AG09319 (cell line): ENCODE measurements around the gene IFITM2.
"Not testable (repeated sequence)": the region's sequence is repeated elsewhere in the genome, so short reads cannot be mapped to it uniquely, and the experiment has no call there.

Experiments
- DNase-seq: peaks from one replicate; pipeline ENCODE4 v3.0.0-alpha.2; 2010; ENCODE audit warnings: low read depth; ENCODE audit errors: extremely low read depth
- TF ChIP-seq, protein P1 (sequence below): IDR thresholded peaks from 2 replicates; pipeline ENCODE4 v1.5.1; 2011; ENCODE audit warnings: low read depth, mild to moderate bottlenecking, inconsistent platforms, low read length, moderate library complexity

Gene IFITM2

DNA sequence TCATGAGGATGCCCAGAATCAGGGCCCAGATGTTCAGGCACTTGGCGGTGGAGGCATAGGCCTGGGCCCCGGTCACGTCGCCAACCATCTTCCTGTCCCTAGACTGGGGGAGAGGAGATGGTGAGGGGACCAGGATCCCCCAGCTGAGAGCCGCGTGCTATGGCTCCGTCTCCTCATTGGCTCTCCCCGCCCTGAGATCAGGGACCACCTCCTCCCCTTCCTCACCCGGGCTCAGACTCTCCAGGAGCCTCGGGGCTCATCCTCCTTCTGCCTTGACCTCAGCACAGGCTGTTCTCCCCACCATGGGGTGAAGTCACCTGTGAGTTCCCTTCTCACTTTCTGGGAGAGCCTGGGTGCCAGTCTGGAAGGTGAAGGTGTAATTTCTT, 12.3 kb downstream of the IFITM2 start:
- not testable (repeated sequence) for DNase-seq

DNA sequence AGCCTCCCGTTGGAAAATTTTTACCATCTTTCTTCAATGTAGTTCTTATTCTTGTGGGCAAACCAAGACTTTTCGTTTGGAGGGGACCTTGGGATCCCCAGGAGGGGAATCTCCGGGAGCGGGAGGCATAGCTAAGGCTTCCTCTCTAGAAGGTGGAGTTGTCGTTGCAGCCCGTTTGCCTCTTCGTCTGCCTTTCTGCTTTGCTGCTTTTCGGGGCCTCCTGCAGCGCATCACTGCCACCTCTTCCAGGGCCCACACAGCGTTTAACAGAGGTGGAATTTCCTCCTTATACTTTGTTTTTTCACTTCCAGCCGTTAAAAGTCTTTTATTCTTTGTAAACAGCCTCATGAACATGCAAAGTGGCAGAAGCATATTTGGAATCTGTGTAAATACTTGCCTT, 16.5 kb downstream of the IFITM2 start:
- DNase-seq = no peak
- TF ChIP-seq, protein P1, sequence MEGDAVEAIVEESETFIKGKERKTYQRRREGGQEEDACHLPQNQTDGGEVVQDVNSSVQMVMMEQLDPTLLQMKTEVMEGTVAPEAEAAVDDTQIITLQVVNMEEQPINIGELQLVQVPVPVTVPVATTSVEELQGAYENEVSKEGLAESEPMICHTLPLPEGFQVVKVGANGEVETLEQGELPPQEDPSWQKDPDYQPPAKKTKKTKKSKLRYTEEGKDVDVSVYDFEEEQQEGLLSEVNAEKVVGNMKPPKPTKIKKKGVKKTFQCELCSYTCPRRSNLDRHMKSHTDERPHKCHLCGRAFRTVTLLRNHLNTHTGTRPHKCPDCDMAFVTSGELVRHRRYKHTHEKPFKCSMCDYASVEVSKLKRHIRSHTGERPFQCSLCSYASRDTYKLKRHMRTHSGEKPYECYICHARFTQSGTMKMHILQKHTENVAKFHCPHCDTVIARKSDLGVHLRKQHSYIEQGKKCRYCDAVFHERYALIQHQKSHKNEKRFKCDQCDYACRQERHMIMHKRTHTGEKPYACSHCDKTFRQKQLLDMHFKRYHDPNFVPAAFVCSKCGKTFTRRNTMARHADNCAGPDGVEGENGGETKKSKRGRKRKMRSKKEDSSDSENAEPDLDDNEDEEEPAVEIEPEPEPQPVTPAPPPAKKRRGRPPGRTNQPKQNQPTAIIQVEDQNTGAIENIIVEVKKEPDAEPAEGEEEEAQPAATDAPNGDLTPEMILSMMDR = no peak

DNA sequence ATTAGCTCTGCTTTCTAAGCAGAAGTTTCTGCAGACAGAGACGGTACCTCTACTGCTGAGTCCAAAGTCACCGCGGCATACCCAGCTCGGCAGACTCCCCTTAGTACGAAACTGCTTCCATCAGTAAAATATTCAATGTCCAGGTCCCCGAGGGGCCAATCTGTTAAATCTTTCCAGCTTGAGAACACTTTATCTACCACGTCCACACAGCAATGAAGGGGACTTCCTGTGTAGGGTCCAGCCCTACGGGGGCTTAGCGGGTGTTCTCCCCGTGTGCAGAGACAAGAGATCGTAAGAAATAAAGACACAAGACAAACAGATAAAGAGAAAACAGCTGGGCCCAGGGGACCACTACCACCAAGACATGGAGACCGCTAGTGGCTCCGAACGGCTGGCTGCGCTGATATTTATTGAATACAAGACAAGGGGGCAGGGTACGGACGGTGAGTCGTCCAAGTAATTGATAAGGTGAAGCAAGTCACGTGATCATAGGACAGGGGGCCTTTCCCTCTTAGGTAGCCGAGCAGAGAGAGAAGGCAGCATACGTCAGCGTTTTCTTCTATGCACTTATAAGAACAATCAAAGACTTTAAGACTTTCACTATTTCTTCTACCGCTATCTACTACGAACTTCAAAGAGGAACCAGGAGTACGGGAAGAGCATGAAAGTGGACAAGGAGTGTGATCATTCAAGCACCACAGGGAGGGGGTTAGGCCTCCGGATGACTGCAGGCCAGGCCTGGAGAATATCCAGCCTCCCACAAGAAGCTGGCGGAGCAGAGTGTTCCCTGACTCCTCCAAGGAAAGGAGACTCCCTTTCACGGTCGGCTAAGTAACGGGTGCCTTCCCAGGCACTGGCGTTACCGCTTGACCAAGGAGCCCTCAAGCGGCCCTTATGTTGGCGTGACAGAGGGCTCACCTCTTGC, 17.2 kb downstream of the IFITM2 start:
- not testable (repeated sequence) for DNase-seq

DNA sequence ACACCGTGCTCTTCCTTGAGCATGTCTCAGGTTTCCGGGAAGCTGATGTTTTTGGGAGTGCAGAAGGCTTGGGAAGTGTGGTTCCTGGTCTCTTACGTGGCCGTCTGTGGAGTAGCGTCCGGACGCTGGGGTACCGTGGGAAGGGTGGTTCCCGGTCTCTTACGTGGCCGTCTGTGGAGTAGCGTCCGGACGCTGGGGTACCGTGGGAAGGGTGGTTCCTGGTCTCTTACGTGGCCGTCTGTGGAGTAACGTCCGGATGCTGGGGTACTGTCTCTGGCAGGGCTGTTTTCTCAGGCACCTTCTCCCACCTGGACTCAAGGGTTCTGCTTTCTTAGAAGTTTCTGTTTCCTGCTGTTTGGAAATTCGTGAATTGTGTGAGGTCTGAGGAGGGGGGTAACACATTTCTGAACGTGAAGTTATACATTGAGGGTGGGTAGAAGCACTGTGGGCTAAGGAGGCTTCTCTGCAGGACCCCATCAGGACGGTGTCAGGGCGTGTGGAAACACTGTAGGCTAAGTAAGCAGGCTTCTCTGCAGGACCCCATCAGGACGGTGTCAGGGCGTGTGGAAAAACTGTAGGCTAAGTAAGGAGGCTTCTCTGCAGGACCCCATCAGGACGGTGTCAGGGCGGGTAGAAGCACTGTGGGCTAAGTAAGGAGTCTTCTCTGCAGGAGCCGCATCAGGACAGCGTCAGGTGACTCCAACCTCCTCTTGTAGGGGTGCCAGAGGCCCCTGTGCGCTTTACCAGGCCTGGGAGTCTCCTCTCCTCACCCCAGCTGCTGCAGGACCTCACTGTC, 18.4 kb downstream of the IFITM2 start:
- TF ChIP-seq, protein P1 = no peak
- DNase-seq = no peak

DNA sequence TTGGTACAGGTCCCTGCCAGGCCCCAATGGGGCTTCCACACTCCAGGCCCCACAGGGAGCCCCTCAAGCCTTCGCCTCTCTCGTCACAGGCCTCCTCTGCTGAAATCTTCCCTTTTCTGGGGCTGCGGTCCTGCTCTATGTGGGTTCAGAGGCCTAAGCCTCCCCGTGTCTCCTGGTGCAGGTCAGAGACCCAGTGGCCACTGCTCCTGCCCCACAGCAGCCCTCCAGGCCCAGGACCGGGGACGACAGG, 18.9 kb downstream of the IFITM2 start:
- TF ChIP-seq, protein P1 = no peak

DNA sequence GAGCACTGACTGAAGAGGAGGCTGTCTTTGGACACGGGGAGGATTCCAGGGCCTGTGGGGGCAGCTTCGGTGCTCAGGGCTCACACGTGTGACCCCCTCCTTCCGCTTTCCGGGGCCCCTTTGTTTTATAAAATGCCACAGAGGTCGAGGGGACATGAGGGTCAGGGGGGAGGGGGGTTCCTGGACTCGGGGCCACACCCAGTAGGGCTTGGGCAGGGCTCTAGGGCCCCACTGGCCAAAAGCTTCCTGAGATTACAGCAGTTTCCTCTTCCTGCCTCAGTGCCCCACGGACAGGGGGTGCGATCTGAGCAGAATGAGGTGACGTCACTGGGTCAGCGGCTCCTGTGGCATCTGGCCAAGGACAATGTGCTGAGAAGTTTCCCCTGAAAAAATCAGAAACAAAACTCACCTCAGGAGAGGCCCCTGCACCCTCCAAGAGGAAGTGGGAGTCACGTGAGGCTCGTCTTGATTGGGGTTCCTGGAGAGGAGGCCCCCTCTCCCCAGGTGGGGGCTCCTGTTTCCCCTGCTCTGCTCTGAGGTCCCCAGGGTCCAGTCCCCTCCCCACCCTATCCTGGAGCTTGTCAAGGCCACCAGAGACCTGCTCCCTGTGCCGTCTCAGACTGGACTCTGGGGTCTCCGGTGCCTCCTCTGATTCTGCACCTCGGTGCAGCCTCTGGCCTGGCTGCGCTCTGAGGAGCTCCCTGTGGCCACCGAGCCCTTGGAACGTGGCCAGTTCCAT, 19.4 kb downstream of the IFITM2 start:
- TF ChIP-seq, protein P1 = no peak

More for the DNA sequence above, 18.9 kb downstream of the IFITM2 start:
- DNase-seq = no peak

DNA sequence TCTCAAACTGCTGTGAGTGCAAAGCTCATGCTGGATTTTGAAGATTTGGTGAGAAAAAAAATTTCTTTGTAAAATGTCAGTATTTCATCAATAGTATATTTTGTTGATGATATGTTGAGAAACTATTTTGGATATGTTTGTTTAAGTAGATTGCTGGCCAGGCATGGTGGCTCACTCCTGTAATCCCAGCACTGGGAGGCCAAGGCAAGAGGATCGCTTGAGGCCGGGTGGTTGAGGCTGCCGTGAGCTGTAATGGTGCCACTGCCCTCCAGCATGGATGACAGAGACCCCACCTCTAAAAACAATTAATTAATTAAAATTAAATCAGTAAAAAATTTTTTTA, 19.9 kb downstream of the IFITM2 start:
- TF ChIP-seq, protein P1 = no peak
- DNase-seq = no peak

More for the DNA sequence above, 19.4 kb downstream of the IFITM2 start:
- no peak for DNase-seq

DNA sequence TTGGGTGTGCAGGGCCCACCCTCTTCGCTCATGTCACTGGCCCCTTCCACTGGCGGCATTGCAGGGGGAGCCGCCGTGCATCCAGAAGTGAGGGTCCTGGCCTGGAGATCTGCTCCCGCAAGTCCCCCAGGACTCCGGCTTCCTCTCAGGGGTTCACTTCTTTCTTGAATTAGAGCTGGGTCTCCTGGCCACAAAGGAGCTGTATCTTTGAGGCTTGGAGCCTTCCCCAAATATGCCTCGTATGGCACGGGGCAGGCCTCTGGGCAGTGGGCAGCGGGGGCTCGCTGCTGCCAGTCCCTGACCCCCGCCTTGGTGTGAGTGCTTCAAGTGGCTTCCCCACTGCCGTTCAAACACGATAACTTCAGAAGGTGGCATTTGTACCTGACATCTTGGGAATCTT, 20.4 kb downstream of the IFITM2 start:
- TF ChIP-seq, protein P1 = no peak
- no peak for DNase-seq

DNA sequence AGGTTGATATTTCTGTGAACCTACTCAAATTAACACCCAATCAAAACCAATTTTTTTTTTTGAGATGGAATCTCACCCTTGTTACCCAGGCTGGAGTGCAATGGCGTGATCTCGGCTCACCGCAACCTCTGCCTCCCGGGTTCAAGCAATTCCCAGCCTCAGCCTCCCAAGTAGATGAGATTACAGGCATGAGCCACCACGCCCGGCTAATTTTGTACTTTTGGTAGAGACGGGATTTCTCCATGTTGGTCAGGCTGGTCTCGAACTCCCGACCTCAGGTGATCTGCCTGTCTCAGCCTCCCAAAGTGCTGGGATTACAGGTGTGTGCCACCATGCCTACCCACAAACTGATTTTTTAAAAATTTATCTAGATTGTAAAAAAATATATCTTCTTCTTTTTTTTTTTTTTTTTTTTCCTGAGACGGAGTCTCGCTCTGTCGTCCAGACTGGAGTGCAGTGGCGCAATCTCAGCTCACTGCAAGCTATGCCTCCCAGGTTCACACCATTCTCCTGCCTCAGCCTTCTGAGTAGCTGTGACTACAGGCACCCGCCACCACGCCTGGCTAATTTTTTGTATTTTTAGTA, 21.0 kb downstream of the IFITM2 start:
- not testable (repeated sequence) for DNase-seq
